ENCODE measurements around the gene CALY. TPM values are rescaled to one million over a fixed set of nuclear protein-coding genes. Genes with fewer than 3 reads are reported as not detected.

The CALY gene
- total RNA-seq, 3 donors from 2014 or later: 1.1 to 7.5 TPM; not detected in 1

DNA sequence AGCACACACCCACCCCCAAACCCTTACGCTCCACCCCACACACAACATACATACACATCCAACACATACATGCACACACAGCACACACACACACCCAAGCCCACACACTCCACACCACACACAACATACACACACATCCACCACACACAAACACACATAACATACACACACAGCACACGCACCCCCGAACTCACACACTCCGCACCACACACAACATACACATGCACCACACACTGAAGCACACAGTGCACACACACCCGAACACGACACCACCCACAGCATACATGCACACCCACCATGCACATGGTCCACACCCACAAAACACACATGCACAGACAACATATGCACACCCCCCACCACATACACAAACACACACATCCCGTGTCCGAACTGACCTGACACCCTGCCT lies 12.5 kb upstream of the CALY start:
- H3K4me3 ChIP-seq: no peak overlapping the region

GRCh38 chr10:133347710-133348517 lies 11.2 kb upstream of the CALY start:
- DNase-seq: peak in 2 of 3 donors; percentile 47 to 70
- H3K4me3 ChIP-seq: no peak overlapping the region
- intact Hi-C loops (cut with DNase I, micrococcal nuclease): no loop called here
- ATAC-seq: peak; percentile 82
- TF ChIP-seq CTCF (IDR thresholded peaks at IDR 0.05): no peak
- H3K4me1 ChIP-seq (ENCODE audit: low read depth): peaks cover 7% of the 10 kb centered on the region
- no peaks in the 10 kb centered on the region for H3K36me3 ChIP-seq (ENCODE audit: low read depth)
- H3K9me3 ChIP-seq: no peaks in the 10 kb centered on the region

More for the DNA sequence above, 12.5 kb upstream of the CALY start:
- DNase-seq (no peak), ATAC-seq (no peak)
- no peak for TF ChIP-seq CTCF (IDR thresholded peaks at IDR 0.05)
- peaks cover 7% of the 10 kb centered on the region for H3K4me1 ChIP-seq (ENCODE audit: low read depth)
- no peaks in the 10 kb centered on the region for H3K9me3 ChIP-seq
- intact Hi-C loops (cut with DNase I, micrococcal nuclease): no loop called here
- no peaks in the 10 kb centered on the region for H3K36me3 ChIP-seq (ENCODE audit: low read depth)

DNA sequence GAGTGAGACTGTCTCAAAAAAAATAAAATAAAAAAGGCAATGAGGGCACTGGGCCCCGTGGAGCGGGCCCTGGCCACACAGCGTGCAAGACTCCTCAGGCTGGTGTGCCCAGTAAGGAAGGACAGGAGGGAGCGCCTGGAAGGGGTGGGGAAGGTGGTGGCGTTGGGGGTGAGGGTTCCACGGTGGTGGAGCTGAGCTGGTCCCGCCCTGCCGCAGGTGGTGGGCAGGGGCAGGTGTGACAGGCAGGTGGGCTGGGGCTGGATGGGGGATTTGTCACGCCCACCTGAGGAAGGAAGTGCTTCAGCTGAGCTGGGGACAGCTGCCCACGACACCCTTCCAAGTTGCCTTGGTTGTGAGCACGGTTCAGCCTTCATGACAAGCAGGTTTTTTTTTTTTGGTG lies 9.7 kb upstream of the CALY start:
- no peak overlapping the region for H3K4me3 ChIP-seq
- DNase-seq (no peak), ATAC-seq (no peak)
- intact Hi-C loops (cut with DNase I, micrococcal nuclease): no loop called here
- no peaks in the 10 kb centered on the region for H3K36me3 ChIP-seq (ENCODE audit: low read depth)
- H3K4me1 ChIP-seq (ENCODE audit: low read depth): peaks cover 7% of the 10 kb centered on the region
- no peak for TF ChIP-seq CTCF (IDR thresholded peaks at IDR 0.05)
- no peaks in the 10 kb centered on the region for H3K9me3 ChIP-seq

- intact Hi-C loops (cut with DNase I, micrococcal nuclease): no loop called here
Observed at GRCh38 chr10:133344236-133344635, 7.5 kb upstream of the CALY start.

DNA sequence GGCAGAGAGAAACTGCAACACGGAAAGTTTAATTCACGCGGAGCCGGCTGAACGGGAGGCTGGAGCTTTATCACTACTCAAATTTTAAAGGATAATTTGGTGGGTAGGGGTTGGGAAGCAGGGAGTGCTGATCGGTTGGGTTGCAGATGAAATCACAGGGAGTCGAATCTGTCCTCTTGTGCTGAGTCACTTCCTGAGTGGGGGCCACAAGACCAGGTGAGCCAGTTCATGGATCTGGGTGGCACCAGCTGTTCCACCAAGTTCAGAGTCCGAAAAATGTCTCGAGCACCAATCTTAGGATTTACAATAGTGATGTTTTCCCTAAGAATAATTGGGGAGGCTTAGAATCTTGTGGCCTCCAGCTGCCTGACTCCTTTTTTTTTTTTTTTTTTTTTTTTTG lies 6.9 kb upstream of the CALY start:
- Histone ChIP-seq H3K36me3 (ENCODE audit: low read depth) (no peaks in the 10 kb centered on the region), H3K4me3 (no peak overlapping the region), H3K4me1 (ENCODE audit: low read depth) (peaks cover 7% of the 10 kb centered on the region), H3K9me3 (no peaks in the 10 kb centered on the region)
- ATAC-seq (no peak), DNase-seq (no peak)
- TF ChIP-seq CTCF (IDR thresholded peaks at IDR 0.05): no peak
- intact Hi-C loops (cut with DNase I, micrococcal nuclease): no loop called here

More at GRCh38 chr10:133344236-133344635, 7.5 kb upstream of the CALY start:
- DNase-seq (no peak), ATAC-seq (no peak)
- Histone ChIP-seq H3K4me1 (ENCODE audit: low read depth) (peaks cover 7% of the 10 kb centered on the region), H3K36me3 (ENCODE audit: low read depth) (no peaks in the 10 kb centered on the region), H3K9me3 (no peaks in the 10 kb centered on the region), H3K4me3 (no peak overlapping the region)
- no peak for TF ChIP-seq CTCF (IDR thresholded peaks at IDR 0.05)

Measured in mucosa of descending colon (tissue), 3 donors.